Prostate gland (tissue), 2 donors: Measurements from ENCODE around the gene MUC12. TPM values are rescaled to one million over a fixed set of nuclear protein-coding genes. Genes with fewer than 3 reads are reported as not detected.
A peak's percentile ranks its signal among the peaks of the same experiment; 100 is the strongest.

ENCODE experiments used
- DNase-seq: peaks from one replicate; pipeline ENCODE4 v3.0.0-alpha.2; 2019; ENCODE audit warnings: low spot score
- H3K27ac ChIP-seq, 2 donors: fragments of 200-600 bp; sonication (generic); 2 replicates each; pipeline ENCODE4 v1.5.1; 2017 to 2019
- H3K27me3 ChIP-seq: fragments of 200-600 bp; sonication (generic); replicated peaks from 2 replicates; pipeline ENCODE4 v1.5.1; 2019; ENCODE audit not compliant: insufficient read depth
- H3K36me3 ChIP-seq, 2 donors: fragments of 200-600 bp; sonication (generic); 1 replicate in 1 of 2; 2 replicates in 1 of 2; pipeline versions ENCODE4 v1.5.1 to v1.8.1; 2017 to 2019
- H3K4me1 ChIP-seq: fragments of 200-600 bp; sonication (generic); replicated peaks from 2 replicates; pipeline ENCODE4 v1.5.1; 2019
- H3K4me3 ChIP-seq, 2 donors: fragments of 200-600 bp; sonication (generic); 2 replicates each; pipeline ENCODE4 v1.5.1; 2017 to 2019
- H3K9me3 ChIP-seq: fragments of 200-600 bp; sonication (generic); 2 replicates; pipeline ENCODE4 v1.5.1; 2017
- POLR2A ChIP-seq: fragments of 450-650 bp; IDR thresholded peaks from one replicate; pipeline ENCODE4 v1.6.1; 2016; ENCODE audit warnings: antibody characterized with exemption, mild to moderate bottlenecking
- POLR2AphosphoS5 ChIP-seq: sonication (generic); formaldehyde crosslinking; IDR thresholded peaks from one replicate; pipeline ENCODE4 v1.6.1; 2017; ENCODE audit warnings: antibody characterized with exemption
- WGBS: methylation state at CpG from one replicate; pipeline ENCODE4 v1.1.5; 2018; 5-methylcytosine and 5-hydroxymethylcytosine counted together
- intact Hi-C: fragments of 100-400 bp; cut with DNase I; formaldehyde crosslinking; loops from one replicate; pipeline ENCODE4 v1.14.2; 2022
- total RNA-seq, 2 donors: library from RNA; depleted of rRNA; stranded (reverse); fragments of >200 nt; gene quantifications; one replicate each; pipeline ENCODE4 v1.1.0, GENCODE V29; 2016
- TF ChIP-seq, protein P1 (sequence below), 4 experiments: fragments of 200-600 bp in 2 of 4; fragments of 450-650 bp in 2 of 4; sonication (generic) in 2 of 4; IDR thresholded peaks; 1 replicate in 3 of 4; 2 replicates in 1 of 4; pipeline ENCODE4 v1.5.1; 2016 to 2019; ENCODE audit warnings: antibody characterized with exemption in 4 of 4, mild to moderate bottlenecking in 2 of 4, moderate library complexity in 2 of 4

MUC12 gene
- total RNA-seq, 2 donors from 2014 or later = 4.0 to 20.9 TPM

DNA sequence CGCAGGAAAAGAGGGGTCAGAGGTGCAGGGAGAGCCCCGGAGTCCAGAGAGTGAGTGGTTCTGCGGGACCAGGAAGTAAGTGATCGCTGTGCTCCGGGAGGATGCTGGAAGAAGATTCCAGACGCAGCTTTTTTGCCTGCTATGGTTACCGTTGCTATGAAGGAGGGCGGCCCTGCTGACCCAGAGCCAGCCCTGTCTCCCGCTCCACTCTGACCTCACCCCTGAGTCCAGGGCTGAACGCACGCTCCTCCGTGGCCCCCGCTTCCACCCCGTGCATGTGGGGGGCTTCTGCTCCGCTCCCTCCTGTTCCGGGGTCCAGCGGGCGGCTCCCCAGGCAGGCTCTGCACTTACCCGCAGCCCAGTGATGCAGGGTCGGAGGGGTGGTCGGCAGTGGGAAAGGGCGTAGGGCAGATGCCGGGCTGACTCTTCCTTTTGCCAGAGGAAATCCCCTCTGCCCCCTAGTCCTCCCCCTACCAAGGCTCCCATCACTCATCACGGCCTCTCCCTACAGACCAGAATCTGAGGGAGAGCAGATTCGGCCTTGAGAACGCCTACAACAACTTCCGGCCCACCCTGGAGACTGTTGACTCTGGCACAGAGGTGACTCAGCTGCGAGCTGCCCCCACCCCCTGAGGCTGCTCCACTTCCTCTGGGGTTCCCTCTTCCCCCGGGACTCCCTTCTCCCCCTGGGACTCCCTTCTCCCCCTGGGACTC is 47.9 kb downstream of the MUC12 start:
- peak overlapping the region; percentile 14 to 18 for H3K4me3 ChIP-seq
- H3K27me3 ChIP-seq = no peaks in the 10 kb centered on the region
- intact Hi-C loops = no loop called here
- 4% methylated on average over 29 of the region's 29 CpGs for WGBS
- no peaks in the 10 kb centered on the region for H3K36me3 ChIP-seq
- H3K27ac ChIP-seq = no peak overlapping the region
- DNase-seq = peak; percentile 27
- no peak for TF ChIP-seq POLR2AphosphoS5
- no peak for TF ChIP-seq POLR2A
- TF ChIP-seq, protein P1, sequence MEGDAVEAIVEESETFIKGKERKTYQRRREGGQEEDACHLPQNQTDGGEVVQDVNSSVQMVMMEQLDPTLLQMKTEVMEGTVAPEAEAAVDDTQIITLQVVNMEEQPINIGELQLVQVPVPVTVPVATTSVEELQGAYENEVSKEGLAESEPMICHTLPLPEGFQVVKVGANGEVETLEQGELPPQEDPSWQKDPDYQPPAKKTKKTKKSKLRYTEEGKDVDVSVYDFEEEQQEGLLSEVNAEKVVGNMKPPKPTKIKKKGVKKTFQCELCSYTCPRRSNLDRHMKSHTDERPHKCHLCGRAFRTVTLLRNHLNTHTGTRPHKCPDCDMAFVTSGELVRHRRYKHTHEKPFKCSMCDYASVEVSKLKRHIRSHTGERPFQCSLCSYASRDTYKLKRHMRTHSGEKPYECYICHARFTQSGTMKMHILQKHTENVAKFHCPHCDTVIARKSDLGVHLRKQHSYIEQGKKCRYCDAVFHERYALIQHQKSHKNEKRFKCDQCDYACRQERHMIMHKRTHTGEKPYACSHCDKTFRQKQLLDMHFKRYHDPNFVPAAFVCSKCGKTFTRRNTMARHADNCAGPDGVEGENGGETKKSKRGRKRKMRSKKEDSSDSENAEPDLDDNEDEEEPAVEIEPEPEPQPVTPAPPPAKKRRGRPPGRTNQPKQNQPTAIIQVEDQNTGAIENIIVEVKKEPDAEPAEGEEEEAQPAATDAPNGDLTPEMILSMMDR (IDR thresholded peaks at IDR 0.05) = no peak
- no peaks in the 10 kb centered on the region for H3K4me1 ChIP-seq
- H3K9me3 ChIP-seq = no peaks in the 10 kb centered on the region

DNA sequence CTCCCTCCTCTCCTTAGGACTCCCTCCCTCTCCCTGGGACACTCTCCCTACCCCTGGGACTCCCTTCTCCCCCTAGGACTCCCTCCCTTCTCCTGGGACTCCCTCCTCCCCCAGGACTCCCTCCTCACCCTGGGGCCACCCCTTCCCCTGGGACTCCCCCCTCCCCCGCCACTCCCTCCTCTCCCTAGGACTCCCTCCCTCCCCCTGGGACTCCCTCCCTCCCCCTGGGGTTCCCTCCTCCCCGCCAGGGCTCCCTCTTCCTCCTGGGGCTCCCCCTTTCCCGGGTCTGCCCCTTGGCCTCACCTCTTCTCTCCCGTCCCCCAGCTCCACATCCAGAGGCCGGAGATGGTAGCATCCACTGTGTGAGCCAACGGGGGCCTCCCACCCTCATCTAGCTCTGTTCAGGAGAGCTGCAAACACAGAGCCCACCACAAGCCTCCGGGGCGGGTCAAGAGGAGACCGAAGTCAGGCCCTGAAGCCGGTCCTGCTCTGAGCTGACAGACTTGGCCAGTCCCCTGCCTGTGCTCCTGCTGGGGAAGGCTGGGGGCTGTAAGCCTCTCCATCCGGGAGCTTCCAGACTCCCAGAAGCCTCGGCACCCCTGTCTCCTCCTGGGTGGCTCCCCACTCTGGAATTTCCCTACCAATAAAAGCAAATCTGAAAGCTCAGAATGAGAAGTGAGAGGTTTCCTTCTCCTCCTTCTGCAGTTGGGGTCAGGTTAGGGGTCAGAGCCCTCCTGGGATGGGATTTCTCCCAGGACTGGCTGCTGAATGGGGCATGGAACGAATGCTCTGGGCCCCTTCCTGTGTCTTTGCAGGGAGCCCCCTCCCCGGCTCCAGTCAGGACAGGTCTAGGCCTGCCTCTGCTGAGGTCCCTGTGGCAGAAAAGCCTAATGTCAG is 49.2 kb downstream of the MUC12 start:
- Histone ChIP-seq H3K27ac (no peak overlapping the region), H3K9me3 (no peaks in the 10 kb centered on the region)

DNA sequence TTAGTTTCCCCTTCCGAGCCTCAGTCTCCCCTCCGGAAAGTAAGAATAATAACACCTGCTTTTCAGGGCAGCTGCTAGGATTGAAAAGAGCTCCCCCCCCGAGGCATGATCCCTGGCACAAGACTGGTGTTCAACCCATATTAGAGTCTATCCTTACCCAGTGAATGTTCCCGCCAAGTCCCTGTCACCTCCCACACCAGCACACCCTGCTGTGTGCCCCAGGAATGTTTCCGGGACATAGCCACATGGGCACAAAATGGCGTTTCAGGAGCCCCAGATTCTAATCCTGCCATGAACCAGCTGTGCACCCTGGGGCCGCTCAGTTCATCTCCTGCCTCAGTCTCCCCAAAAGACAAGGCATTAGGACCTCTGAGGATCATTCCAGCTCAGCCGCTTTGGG is 51.1 kb downstream of the MUC12 start:
- TF ChIP-seq POLR2AphosphoS5 = no peak
- TF ChIP-seq, protein P1 (IDR thresholded peaks at IDR 0.05) = no peak
- TF ChIP-seq POLR2A = no peak
- intact Hi-C loops = no loop called here
- H3K27me3 ChIP-seq = no peaks in the 10 kb centered on the region
- DNase-seq = no peak
- no peak overlapping the region for H3K27ac ChIP-seq
- no peaks in the 10 kb centered on the region for H3K36me3 ChIP-seq
- WGBS = 86% methylated on average over 8 of the region's 8 CpGs
- no peak overlapping the region for H3K4me3 ChIP-seq
- H3K9me3 ChIP-seq = no peaks in the 10 kb centered on the region
- H3K4me1 ChIP-seq = no peaks in the 10 kb centered on the region

More for the DNA sequence above, 49.2 kb downstream of the MUC12 start:
- Histone ChIP-seq H3K27me3 (no peaks in the 10 kb centered on the region), H3K4me3 (no peak overlapping the region), H3K4me1 (no peaks in the 10 kb centered on the region), H3K36me3 (no peaks in the 10 kb centered on the region)
- WGBS = 58% methylated on average over 11 of the region's 14 CpGs
- intact Hi-C loops = no loop called here
- TF ChIP-seq POLR2A (no peak), POLR2AphosphoS5 (no peak)
- TF ChIP-seq, protein P1 (IDR thresholded peaks at IDR 0.05) = no peak
- DNase-seq = no peak

DNA sequence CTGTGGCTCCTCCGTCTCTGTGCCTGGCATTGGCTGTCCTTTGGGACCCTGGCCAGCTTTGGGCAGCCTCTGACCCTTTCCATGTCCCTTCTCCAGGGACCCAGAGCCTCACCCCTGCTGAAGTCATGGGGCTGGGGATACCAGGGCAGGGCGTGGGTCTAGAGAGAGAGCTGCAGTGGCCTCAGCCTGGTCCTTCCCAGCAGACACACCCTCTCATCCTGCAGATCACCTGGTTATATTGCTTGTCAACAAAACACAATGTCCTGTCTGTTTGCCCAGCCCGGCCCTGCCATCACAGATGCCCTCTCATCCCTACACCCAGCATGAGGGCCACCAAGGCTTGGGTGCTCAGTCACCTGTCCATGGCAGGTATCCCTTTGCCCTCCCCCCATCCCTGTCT is 52.3 kb downstream of the MUC12 start:
- no peaks in the 10 kb centered on the region for H3K4me1 ChIP-seq
- WGBS = 59% methylated on average over 3 of the region's 3 CpGs
- TF ChIP-seq POLR2AphosphoS5 = no peak
- TF ChIP-seq, protein P1 (IDR thresholded peaks at IDR 0.05) = no peak
- TF ChIP-seq POLR2A = no peak
- no peak overlapping the region for H3K4me3 ChIP-seq
- DNase-seq = peak; percentile 15
- no peaks in the 10 kb centered on the region for H3K27me3 ChIP-seq
- no peaks in the 10 kb centered on the region for H3K9me3 ChIP-seq
- no peak overlapping the region for H3K27ac ChIP-seq
- intact Hi-C loops = no loop called here
- no peaks in the 10 kb centered on the region for H3K36me3 ChIP-seq
